ENCODE data around the gene LSM7.

Gene LSM7

DNA sequence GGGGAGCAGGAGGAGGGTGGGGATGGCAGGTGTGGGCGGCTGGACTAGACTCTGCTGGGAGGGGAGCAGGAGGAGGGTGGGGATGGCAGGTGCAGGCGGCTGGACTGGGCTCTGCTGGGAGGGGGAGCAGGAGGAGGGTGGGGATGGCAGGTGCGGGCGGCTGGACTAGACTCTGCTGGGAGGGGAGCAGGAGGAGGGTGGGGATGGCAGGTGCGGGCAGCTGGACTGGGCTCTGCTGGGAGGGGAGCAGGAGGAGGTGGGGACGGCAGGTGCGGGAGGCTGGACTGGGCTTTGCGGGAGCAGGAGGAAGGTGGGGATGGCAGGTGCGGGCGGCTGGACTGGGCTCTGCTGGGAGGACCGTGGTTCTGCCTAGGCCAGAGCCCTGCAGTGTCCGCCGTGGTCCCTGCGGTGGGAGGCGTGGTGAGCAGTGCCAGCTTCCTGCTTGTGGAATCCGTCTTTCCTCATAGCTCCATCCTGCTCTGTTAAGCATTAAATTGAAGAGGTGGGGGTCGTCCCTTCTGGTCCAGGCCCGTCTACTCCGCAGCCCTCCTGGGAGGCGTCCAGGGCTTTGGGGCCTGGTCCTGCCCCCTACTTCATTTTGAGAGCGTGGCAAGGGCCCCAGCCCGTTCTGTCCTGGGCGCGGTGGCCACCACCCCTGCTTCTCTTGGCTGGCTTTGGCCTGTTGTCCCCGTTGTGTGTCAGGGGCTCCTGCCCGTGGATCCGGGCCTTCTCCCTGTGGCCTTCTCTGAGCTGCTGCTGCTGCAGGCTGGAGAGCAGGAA is 4.8 kb upstream of the LSM7 start:
- DNase-seq (ENCODE audit: low spot score) = no peak
- CTCF ChIA-PET = interaction anchor here (0.7 kb wide), 1 partner anchor 13 kb away, joined by 3 read pairs; no protein-coding TSS in a partner anchor
- TF ChIP-seq, protein P1, sequence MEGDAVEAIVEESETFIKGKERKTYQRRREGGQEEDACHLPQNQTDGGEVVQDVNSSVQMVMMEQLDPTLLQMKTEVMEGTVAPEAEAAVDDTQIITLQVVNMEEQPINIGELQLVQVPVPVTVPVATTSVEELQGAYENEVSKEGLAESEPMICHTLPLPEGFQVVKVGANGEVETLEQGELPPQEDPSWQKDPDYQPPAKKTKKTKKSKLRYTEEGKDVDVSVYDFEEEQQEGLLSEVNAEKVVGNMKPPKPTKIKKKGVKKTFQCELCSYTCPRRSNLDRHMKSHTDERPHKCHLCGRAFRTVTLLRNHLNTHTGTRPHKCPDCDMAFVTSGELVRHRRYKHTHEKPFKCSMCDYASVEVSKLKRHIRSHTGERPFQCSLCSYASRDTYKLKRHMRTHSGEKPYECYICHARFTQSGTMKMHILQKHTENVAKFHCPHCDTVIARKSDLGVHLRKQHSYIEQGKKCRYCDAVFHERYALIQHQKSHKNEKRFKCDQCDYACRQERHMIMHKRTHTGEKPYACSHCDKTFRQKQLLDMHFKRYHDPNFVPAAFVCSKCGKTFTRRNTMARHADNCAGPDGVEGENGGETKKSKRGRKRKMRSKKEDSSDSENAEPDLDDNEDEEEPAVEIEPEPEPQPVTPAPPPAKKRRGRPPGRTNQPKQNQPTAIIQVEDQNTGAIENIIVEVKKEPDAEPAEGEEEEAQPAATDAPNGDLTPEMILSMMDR (conservative IDR thresholded peaks at IDR 0.05; ENCODE audit: low read depth) = no peak
- H3K27ac ChIP-seq = peak overlapping the region; percentile 22; the same call in 1 of the 2 replicates
- POLR2A ChIA-PET (ENCODE audit: low non-redundant PET) = no interaction called here

- POLR2A ChIA-PET (ENCODE audit: low non-redundant PET) = no interaction called here
- no peak for DNase-seq (ENCODE audit: low spot score)
- H3K27ac ChIP-seq = peak overlapping the region; percentile 7; the same call in 1 of the 2 replicates
- CTCF ChIA-PET = no interaction called here
- TF ChIP-seq, protein P1 (conservative IDR thresholded peaks at IDR 0.05; ENCODE audit: low read depth) = no peak
These were observed 4.1 kb upstream of the LSM7 start for GRCh38 chr19:2332341-2333026.

GRCh38 chr19:2331601-2332246 is 3.3 kb upstream of the LSM7 start:
- ChIA-PET CTCF (interaction anchor here (0.6 kb wide), 1 partner anchor 11 kb away, joined by 3 read pairs; no protein-coding TSS in a partner anchor), POLR2A (ENCODE audit: low non-redundant PET) (no interaction called here)
- H3K27ac ChIP-seq = peak overlapping the region; percentile 7; the same call in 1 of the 2 replicates
- TF ChIP-seq, protein P1 (conservative IDR thresholded peaks at IDR 0.05; ENCODE audit: low read depth) = no peak
- no peak for DNase-seq (ENCODE audit: low spot score)

DNA sequence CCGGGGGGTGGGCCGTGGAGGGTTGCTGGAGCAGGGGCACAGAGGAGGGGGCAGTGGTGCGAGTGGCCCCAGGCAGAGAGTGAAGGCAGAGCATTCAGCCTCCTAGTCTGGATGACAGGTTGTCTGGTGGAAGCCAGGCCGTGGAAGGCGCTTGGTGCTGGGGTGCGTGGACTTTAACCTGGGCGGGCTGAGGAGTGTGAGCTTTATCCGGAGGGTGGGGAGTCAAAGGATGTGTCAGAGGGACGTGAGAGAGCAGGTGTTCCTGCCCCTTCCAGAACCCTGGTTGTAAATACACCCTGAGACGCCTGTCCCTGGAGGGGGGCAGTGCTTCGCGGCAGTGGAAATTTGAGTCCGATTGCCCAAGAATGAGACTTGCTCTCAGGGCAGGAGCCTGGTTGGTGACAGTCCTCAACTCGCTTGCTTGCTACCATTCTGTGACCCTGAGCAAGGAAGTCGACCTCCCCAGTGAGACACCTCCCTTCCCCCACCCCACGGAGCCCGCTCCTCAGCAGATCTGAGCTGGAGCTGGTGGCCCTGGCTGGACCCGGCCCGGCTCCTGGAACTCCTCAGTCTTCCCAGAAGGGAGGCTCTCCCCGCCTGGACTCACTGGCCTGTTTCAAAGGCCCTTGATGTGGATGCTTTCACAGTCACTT is 2.4 kb upstream of the LSM7 start:
- TF ChIP-seq, protein P1 (conservative IDR thresholded peaks at IDR 0.05; ENCODE audit: low read depth) = no peak
- peak overlapping the region; percentile 36 for H3K27ac ChIP-seq
- CTCF ChIA-PET = no interaction called here
- no peak for DNase-seq (ENCODE audit: low spot score)
- POLR2A ChIA-PET (ENCODE audit: low non-redundant PET) = no interaction called here

- no peak for DNase-seq (ENCODE audit: low spot score)
- CTCF ChIA-PET = no interaction called here
- TF ChIP-seq, protein P1 (conservative IDR thresholded peaks at IDR 0.05; ENCODE audit: low read depth) = no peak
- POLR2A ChIA-PET (ENCODE audit: low non-redundant PET) = interaction anchor here (0.6 kb wide), 1 partner anchor 241 kb away, joined by 4 read pairs; no protein-coding TSS in a partner anchor
- H3K27ac ChIP-seq = peak overlapping the region; percentile 36
These were observed 1.9 kb upstream of the LSM7 start for GRCh38 chr19:2330255-2330631.

DNA sequence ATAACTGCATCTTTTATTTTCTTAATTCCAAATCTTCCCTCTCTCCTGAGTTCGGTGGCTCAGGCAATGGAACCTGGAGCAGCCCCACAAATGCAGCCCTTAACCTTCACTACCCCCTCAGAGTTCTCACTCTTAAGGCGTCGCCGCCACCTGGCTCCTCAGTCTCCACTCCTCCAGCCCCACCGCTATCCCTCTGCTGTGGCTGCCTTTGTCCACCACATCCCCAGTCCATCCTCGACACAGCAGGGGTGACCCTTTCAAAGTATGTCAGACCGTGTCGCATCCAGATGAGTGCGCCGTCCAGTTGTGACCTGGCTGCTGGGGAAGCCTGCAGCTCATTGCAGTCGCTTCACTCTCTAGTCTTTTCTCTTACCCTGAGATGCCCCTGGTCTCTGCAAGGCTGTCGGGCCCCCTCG is 1.1 kb upstream of the LSM7 start:
- ChIA-PET CTCF (interaction anchor here (0.6 to 0.7 kb wide), 2 partner anchors 95 to 113 kb away, joined by 5 to 6 read pairs; no protein-coding TSS in a partner anchor), POLR2A (ENCODE audit: low non-redundant PET) (interaction anchor here (0.6 kb wide), 1 partner anchor 240 kb away, joined by 4 read pairs; no protein-coding TSS in a partner anchor)
- H3K27ac ChIP-seq = peak overlapping the region; percentile 84
- TF ChIP-seq, protein P1 (conservative IDR thresholded peaks at IDR 0.05; ENCODE audit: low read depth) = no peak
- DNase-seq (ENCODE audit: low spot score) = no peak
